ENCODE data around the gene PISD.
"Not testable (repeated sequence)": the region's sequence is repeated elsewhere in the genome, so short reads cannot be mapped to it uniquely, and the experiment has no call there.

Gene PISD

GRCh38 chr22:31661851-31662667, at the start of gene PISD:
Gene PISD (minus strand): TSS chr22:31662215. CDS start chr22:31662208, 7 bp downstream.
- ATAC-seq: peak; percentile 95
- TF ChIP-seq RARB (CRISPR knock-in tag; IDR thresholded peaks at IDR 0.05): no peak
- no peak for TF ChIP-seq ZNF70 (CRISPR knock-in tag; IDR thresholded peaks at IDR 0.05)
- no peak for TF ChIP-seq CSDC2 (CRISPR knock-in tag; IDR thresholded peaks at IDR 0.05)
- no peak for TF ChIP-seq TCF4 (CRISPR knock-in tag; IDR thresholded peaks at IDR 0.05; ENCODE audit: borderline replicate concordance)
- no peak for TF ChIP-seq POU6F1 (CRISPR knock-in tag; IDR thresholded peaks at IDR 0.05; ENCODE audit: borderline replicate concordance, low read depth)
- no peak for TF ChIP-seq ISL1 (CRISPR knock-in tag; IDR thresholded peaks at IDR 0.05)
- no peak for TF ChIP-seq TOX (CRISPR knock-in tag; IDR thresholded peaks at IDR 0.05; ENCODE audit: borderline replicate concordance)
- no peak for TF ChIP-seq ZNF565 (CRISPR knock-in tag; conservative IDR thresholded peaks at IDR 0.05; ENCODE audit: low read depth)
- no peak for TF ChIP-seq SNAI2 (CRISPR knock-in tag; IDR thresholded peaks at IDR 0.05)
- no peak for TF ChIP-seq ZC3H10 (CRISPR knock-in tag; IDR thresholded peaks at IDR 0.05)
- no peak for TF ChIP-seq ZFP3 (CRISPR knock-in tag; IDR thresholded peaks at IDR 0.05)
- no peak for TF ChIP-seq OSR1 (CRISPR knock-in tag; IDR thresholded peaks at IDR 0.05)
- no peak for TF ChIP-seq GLIS3 (CRISPR knock-in tag; IDR thresholded peaks at IDR 0.05)
- no peak for TF ChIP-seq CREB5 (CRISPR knock-in tag; IDR thresholded peaks at IDR 0.05; ENCODE audit: low read depth)

DNA sequence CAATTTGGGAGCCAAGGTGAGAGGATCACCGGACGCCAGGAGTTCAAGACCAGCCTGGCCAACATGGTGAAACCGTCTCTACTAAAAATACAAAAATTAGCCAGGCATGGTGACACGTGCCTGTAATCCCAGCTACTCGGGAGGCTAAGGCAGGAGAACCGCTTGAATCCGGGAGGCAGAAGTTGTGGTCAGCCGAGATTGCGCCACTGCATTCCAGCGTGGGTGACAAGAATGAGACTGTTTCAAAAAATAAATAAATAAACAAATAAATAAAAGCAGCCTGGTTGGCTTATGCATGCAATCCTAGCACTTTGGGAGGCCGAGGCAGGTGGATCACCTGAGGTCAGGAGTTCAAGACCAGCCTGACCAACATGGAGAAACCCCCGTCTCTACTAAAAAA, 49.2 kb upstream of the PISD start:
- ATAC-seq: not testable (repeated sequence)

GRCh38 chr22:31707519-31707918, 45.5 kb upstream of the PISD start:
- TF ChIP-seq ZFP30 (CRISPR knock-in tag; IDR thresholded peaks at IDR 0.05) (no peak), SNAI2 (CRISPR knock-in tag; IDR thresholded peaks at IDR 0.05) (no peak), PPARA (CRISPR knock-in tag; IDR thresholded peaks at IDR 0.05; ENCODE audit: borderline replicate concordance) (no peak), OSR1 (CRISPR knock-in tag; IDR thresholded peaks at IDR 0.05) (no peak), ZC3H10 (CRISPR knock-in tag; IDR thresholded peaks at IDR 0.05) (no peak), CSDC2 (CRISPR knock-in tag; IDR thresholded peaks at IDR 0.05) (no peak), ZNF70 (CRISPR knock-in tag; IDR thresholded peaks at IDR 0.05) (no peak), ISL1 (CRISPR knock-in tag; IDR thresholded peaks at IDR 0.05) (no peak), TOX (CRISPR knock-in tag; IDR thresholded peaks at IDR 0.05; ENCODE audit: borderline replicate concordance) (no peak), PATZ1 (CRISPR knock-in tag; IDR thresholded peaks at IDR 0.05; ENCODE audit: borderline replicate concordance) (no peak), RARB (CRISPR knock-in tag; IDR thresholded peaks at IDR 0.05) (no peak), GLIS3 (CRISPR knock-in tag; IDR thresholded peaks at IDR 0.05) (no peak), ZFP3 (CRISPR knock-in tag; IDR thresholded peaks at IDR 0.05) (no peak), ESRRG (CRISPR knock-in tag; IDR thresholded peaks at IDR 0.05) (no peak), ZNF565 (CRISPR knock-in tag; conservative IDR thresholded peaks at IDR 0.05; ENCODE audit: low read depth) (no peak), ZNF8 (CRISPR knock-in tag; IDR thresholded peaks at IDR 0.05) (no peak), TCF4 (CRISPR knock-in tag; IDR thresholded peaks at IDR 0.05; ENCODE audit: borderline replicate concordance) (no peak), BACH2 (CRISPR knock-in tag; IDR thresholded peaks at IDR 0.05; ENCODE audit: borderline replicate concordance) (no peak), ARNTL (CRISPR knock-in tag; IDR thresholded peaks at IDR 0.05; ENCODE audit: borderline replicate concordance, low read depth) (no peak)
- TF ChIP-seq, protein P1, sequence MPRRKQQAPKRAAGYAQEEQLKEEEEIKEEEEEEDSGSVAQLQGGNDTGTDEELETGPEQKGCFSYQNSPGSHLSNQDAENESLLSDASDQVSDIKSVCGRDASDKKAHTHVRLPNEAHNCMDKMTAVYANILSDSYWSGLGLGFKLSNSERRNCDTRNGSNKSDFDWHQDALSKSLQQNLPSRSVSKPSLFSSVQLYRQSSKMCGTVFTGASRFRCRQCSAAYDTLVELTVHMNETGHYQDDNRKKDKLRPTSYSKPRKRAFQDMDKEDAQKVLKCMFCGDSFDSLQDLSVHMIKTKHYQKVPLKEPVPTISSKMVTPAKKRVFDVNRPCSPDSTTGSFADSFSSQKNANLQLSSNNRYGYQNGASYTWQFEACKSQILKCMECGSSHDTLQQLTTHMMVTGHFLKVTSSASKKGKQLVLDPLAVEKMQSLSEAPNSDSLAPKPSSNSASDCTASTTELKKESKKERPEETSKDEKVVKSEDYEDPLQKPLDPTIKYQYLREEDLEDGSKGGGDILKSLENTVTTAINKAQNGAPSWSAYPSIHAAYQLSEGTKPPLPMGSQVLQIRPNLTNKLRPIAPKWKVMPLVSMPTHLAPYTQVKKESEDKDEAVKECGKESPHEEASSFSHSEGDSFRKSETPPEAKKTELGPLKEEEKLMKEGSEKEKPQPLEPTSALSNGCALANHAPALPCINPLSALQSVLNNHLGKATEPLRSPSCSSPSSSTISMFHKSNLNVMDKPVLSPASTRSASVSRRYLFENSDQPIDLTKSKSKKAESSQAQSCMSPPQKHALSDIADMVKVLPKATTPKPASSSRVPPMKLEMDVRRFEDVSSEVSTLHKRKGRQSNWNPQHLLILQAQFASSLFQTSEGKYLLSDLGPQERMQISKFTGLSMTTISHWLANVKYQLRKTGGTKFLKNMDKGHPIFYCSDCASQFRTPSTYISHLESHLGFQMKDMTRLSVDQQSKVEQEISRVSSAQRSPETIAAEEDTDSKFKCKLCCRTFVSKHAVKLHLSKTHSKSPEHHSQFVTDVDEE (CRISPR knock-in tag; IDR thresholded peaks at IDR 0.05): no peak
- no peak for ATAC-seq

Data from SK-N-SH treated with all-trans-retinoic acid at 6 μM for 48 hours (cell line).